Measurements from ENCODE around the gene MACROD2.

Gene MACROD2

DNA sequence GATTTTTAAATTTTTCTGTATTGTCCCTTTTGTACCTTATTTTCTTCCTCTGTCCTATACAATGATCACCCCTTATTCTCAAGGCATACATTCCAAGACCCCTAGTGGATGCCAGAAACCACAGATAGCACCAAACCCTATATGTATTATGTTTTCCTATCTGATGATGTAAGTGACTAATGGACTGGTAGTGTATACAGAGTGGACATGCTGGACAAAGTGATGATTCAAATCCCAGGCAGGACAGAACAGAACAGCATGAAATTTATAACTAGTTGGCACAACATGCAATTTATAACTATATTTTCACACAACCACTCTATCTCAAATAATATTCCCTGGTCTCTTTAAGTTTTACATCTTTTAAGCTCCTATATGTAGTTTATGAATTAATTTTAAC, 547.7 kb downstream of the MACROD2 start:
- Histone ChIP-seq H3K36me3 (ENCODE audit: control insufficient read depth in 1 of 2, insufficient read depth in 2 of 2, low read length in 2 of 2) (no peaks in the 10 kb centered on the region), H3K4me3 (ENCODE audit: low read depth in 1 of 2, low read length in 2 of 2) (no peak overlapping the region), H3K27ac (ENCODE audit: low read length) (no peak overlapping the region), H3K27me3 (ENCODE audit: low read depth, low read length) (no peaks in the 10 kb centered on the region), H3K9me3 (ENCODE audit: control insufficient read depth in 1 of 2, low read length in 2 of 2) (no peaks in the 10 kb centered on the region), H3K4me1 (ENCODE audit: control insufficient read depth in 1 of 2, insufficient read depth in 2 of 2, low read length in 2 of 2) (no peaks in the 10 kb centered on the region)

DNA sequence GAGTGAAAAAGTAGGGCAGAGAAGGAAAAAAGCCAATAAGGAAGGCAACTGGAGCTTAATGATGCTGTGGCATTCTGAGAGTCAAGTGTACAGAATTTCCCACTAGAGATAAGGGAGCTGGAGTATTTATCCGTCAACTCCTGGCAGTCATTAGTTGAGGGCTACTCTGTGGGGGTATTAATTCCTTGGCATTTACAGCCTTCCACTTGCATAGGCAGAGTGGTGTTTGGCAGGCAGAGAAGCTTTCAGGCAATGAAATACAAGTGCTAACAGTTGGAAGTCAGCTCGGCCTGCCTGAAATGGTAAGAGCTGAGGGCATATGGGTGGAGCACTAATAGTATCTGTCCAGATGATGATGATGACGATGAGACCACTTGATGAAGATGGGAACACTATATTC, 549.4 kb downstream of the MACROD2 start:
- H3K9me3 ChIP-seq (ENCODE audit: control insufficient read depth in 1 of 2, low read length in 2 of 2): no peaks in the 10 kb centered on the region
- H3K4me1 ChIP-seq (ENCODE audit: control insufficient read depth in 1 of 2, insufficient read depth in 2 of 2, low read length in 2 of 2): no peaks in the 10 kb centered on the region
- H3K4me3 ChIP-seq (ENCODE audit: low read depth in 1 of 2, low read length in 2 of 2): no peak overlapping the region
- no peaks in the 10 kb centered on the region for H3K36me3 ChIP-seq (ENCODE audit: control insufficient read depth in 1 of 2, insufficient read depth in 2 of 2, low read length in 2 of 2)
- no peak overlapping the region for H3K27ac ChIP-seq (ENCODE audit: low read length)
- H3K27me3 ChIP-seq (ENCODE audit: low read depth, low read length): no peaks in the 10 kb centered on the region

DNA sequence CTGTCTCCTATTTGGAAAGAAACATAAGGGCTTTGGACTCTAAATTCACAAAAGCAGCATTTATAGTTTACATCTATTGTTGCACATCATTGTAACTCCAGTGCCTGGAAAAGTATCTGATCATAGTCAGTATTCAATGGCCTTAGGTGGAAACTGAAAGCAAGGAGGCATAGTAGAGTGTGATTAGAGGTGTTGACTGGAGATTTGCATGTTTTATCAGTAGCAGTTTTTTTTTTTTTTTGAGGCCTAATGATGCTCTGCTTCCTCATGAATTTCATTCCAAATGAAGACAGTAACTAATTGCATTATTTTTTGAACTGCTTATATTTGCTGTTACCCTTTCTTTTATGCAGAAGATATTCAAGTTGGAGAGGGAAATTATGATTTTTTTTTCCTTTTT, 555.3 kb downstream of the MACROD2 start:
- Histone ChIP-seq H3K36me3 (ENCODE audit: control insufficient read depth in 1 of 2, insufficient read depth in 2 of 2, low read length in 2 of 2) (no peaks in the 10 kb centered on the region), H3K27ac (ENCODE audit: low read length) (no peak overlapping the region), H3K4me3 (ENCODE audit: low read depth in 1 of 2, low read length in 2 of 2) (no peak overlapping the region), H3K27me3 (ENCODE audit: low read depth, low read length) (no peaks in the 10 kb centered on the region), H3K4me1 (ENCODE audit: control insufficient read depth in 1 of 2, insufficient read depth in 2 of 2, low read length in 2 of 2) (no peaks in the 10 kb centered on the region), H3K9me3 (ENCODE audit: control insufficient read depth in 1 of 2, low read length in 2 of 2) (no peaks in the 10 kb centered on the region)

DNA sequence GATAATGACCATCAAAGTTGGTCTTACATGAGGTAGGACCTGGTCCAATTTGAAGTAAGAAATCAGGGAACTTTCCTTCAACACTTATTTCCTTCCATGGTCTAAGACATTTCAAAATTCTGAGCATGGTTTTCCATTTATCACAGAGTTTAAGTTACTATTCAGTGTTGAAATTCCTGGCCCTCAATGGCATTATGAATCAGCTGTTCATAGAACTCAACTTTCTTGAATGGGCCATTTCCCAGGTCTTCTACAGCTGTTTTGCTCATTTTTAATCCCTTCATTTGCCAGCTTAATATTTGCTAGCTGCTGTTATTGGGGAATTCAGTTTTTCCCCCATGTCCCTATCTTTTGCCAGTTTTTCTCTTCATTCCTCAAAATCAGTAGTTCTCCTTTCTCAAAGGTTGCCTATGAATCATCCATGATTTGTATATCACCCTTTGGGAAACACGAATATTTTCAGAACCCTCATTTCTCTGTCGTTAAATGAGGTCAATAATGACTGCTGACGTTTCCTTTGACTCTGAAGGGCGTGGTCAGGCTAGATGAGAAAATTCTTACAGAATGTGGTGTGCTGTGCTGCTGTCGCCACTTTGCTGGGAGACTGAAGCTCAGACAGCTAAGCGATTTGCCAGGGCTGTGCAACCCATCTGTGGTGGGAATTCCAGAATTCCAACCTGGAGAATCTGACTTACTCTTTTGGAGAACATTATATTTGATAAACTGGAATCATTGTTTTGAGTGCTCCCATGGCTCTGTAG, 558.6 kb downstream of the MACROD2 start:
- Histone ChIP-seq H3K36me3 (ENCODE audit: control insufficient read depth in 1 of 2, insufficient read depth in 2 of 2, low read length in 2 of 2) (no peaks in the 10 kb centered on the region), H3K9me3 (ENCODE audit: control insufficient read depth in 1 of 2, low read length in 2 of 2) (no peaks in the 10 kb centered on the region)

DNA sequence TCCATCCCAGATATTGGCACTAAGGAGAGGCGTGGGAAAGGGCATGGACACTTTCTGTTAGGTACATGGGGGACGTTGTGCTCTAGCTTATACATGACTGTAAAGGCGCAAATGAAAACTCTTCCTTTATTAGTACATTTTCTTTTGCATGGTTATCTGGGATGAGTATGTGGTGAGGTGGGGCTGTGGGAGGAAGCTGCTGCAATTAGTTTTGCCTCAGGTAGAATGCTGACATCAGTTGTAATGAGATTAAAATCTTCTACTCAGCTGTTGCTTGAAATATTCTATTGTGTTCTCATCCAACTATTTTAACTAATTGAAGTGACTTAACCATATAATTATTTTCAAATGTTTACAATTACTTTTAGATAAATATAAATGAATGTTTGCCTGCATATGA, 560.4 kb downstream of the MACROD2 start:
- Histone ChIP-seq H3K4me3 (ENCODE audit: low read depth in 1 of 2, low read length in 2 of 2) (no peak overlapping the region), H3K4me1 (ENCODE audit: control insufficient read depth in 1 of 2, insufficient read depth in 2 of 2, low read length in 2 of 2) (no peaks in the 10 kb centered on the region), H3K27ac (ENCODE audit: low read length) (no peak overlapping the region), H3K36me3 (ENCODE audit: control insufficient read depth in 1 of 2, insufficient read depth in 2 of 2, low read length in 2 of 2) (no peaks in the 10 kb centered on the region), H3K9me3 (ENCODE audit: control insufficient read depth in 1 of 2, low read length in 2 of 2) (no peaks in the 10 kb centered on the region), H3K27me3 (ENCODE audit: low read depth, low read length) (no peaks in the 10 kb centered on the region)

More for the DNA sequence above, 558.6 kb downstream of the MACROD2 start:
- Histone ChIP-seq H3K27ac (ENCODE audit: low read length) (no peak overlapping the region), H3K27me3 (ENCODE audit: low read depth, low read length) (no peaks in the 10 kb centered on the region), H3K4me1 (ENCODE audit: control insufficient read depth in 1 of 2, insufficient read depth in 2 of 2, low read length in 2 of 2) (no peaks in the 10 kb centered on the region), H3K4me3 (ENCODE audit: low read depth in 1 of 2, low read length in 2 of 2) (no peak overlapping the region)

DNA sequence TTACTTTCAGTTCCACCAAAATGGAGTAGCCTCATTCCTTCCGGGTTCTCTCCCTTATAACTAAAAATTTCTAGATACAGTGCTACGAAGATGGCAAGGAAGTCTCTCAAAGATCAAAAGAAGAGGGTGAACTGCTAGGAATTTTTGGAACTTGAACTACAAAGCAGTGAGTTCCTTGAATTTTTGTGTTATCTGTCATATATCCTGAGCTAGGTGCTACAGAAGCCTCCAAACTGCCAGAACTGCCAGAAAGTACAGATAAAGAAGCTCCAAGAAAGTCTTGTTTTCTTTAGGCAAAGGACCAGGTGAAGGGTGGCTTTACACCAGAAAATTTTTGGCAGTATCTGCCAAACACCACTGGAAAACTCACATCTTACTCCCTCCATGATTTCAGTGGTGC, 560.9 kb downstream of the MACROD2 start:
- Histone ChIP-seq H3K9me3 (ENCODE audit: control insufficient read depth in 1 of 2, low read length in 2 of 2) (no peaks in the 10 kb centered on the region), H3K4me3 (ENCODE audit: low read depth in 1 of 2, low read length in 2 of 2) (no peak overlapping the region)

DNA sequence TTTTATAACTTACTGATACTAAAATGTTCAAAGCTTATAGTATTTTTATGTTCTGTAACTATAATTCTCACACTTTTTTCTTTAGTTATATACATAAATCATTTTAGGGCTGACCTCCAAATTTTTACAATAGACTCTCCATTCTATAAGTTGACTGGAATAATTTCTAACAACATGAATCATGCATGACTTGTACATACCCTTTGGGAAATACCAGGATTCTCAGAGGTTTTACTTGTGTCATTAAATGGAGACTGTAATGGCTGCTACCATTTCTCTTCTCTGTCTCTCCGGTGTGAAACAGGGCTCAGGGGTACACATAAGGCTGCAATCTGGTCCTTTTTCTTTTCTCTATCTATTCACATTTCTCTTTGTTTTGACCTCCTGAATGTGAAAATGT, 564.3 kb downstream of the MACROD2 start:
- H3K27ac ChIP-seq (ENCODE audit: low read length): no peak overlapping the region
- H3K4me1 ChIP-seq (ENCODE audit: control insufficient read depth in 1 of 2, insufficient read depth in 2 of 2, low read length in 2 of 2): no peaks in the 10 kb centered on the region
- no peaks in the 10 kb centered on the region for H3K9me3 ChIP-seq (ENCODE audit: control insufficient read depth in 1 of 2, low read length in 2 of 2)
- no peaks in the 10 kb centered on the region for H3K27me3 ChIP-seq (ENCODE audit: low read depth, low read length)
- no peaks in the 10 kb centered on the region for H3K36me3 ChIP-seq (ENCODE audit: control insufficient read depth in 1 of 2, insufficient read depth in 2 of 2, low read length in 2 of 2)
- no peak overlapping the region for H3K4me3 ChIP-seq (ENCODE audit: low read depth in 1 of 2, low read length in 2 of 2)

More for the DNA sequence above, 560.9 kb downstream of the MACROD2 start:
- Histone ChIP-seq H3K27me3 (ENCODE audit: low read depth, low read length) (no peaks in the 10 kb centered on the region), H3K36me3 (ENCODE audit: control insufficient read depth in 1 of 2, insufficient read depth in 2 of 2, low read length in 2 of 2) (no peaks in the 10 kb centered on the region), H3K4me1 (ENCODE audit: control insufficient read depth in 1 of 2, insufficient read depth in 2 of 2, low read length in 2 of 2) (no peaks in the 10 kb centered on the region), H3K27ac (ENCODE audit: low read length) (no peak overlapping the region)

DNA sequence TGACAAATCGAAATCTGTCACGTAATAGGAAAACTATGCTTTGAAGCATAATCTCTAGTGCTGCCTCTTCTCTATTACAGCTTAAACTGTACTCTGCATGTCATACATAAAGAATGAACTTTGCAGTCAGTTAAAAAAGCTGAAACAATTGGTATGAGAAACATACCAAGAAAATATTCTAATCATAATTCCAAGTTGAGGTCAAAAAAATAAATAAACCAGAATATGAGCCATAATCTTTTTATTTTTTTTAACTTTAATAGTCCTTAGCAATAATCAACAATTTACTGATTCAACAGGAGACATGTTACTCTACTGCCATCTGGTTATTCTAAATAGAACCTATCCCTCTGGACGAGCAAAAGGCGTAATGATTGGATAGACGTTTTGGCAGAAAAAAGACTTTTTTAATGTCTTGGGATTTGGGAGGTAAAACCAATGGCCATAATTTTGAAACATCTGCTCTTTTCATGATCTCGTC, 566.5 kb downstream of the MACROD2 start:
- Histone ChIP-seq H3K4me3 (ENCODE audit: low read depth in 1 of 2, low read length in 2 of 2) (no peak overlapping the region), H3K4me1 (ENCODE audit: control insufficient read depth in 1 of 2, insufficient read depth in 2 of 2, low read length in 2 of 2) (no peaks in the 10 kb centered on the region), H3K9me3 (ENCODE audit: control insufficient read depth in 1 of 2, low read length in 2 of 2) (no peaks in the 10 kb centered on the region), H3K27me3 (ENCODE audit: low read depth, low read length) (no peaks in the 10 kb centered on the region), H3K27ac (ENCODE audit: low read length) (no peak overlapping the region), H3K36me3 (ENCODE audit: control insufficient read depth in 1 of 2, insufficient read depth in 2 of 2, low read length in 2 of 2) (no peaks in the 10 kb centered on the region)

DNA sequence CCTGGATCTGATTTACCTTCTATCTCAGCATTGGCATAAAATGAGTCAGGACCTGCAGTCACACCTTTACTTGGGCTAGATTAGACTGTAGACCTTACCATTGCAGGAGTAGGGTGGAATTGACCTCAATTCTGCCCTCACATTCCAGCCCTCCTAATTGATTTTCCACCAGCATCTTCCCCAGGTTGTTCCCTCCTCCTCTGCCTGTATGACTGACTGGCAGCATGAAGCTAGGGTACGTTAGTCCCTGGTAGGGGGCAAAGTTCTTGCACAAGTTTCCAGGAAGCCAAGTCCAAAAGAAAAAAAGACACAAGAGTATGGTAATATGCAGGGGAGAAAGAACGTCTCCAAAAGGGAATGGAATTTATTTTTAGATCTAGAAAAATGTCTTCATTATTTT, 567.7 kb downstream of the MACROD2 start:
- no peaks in the 10 kb centered on the region for H3K36me3 ChIP-seq (ENCODE audit: control insufficient read depth in 1 of 2, insufficient read depth in 2 of 2, low read length in 2 of 2)
- H3K9me3 ChIP-seq (ENCODE audit: control insufficient read depth in 1 of 2, low read length in 2 of 2): no peaks in the 10 kb centered on the region
- no peak overlapping the region for H3K4me3 ChIP-seq (ENCODE audit: low read depth in 1 of 2, low read length in 2 of 2)
- no peaks in the 10 kb centered on the region for H3K27me3 ChIP-seq (ENCODE audit: low read depth, low read length)
- no peaks in the 10 kb centered on the region for H3K4me1 ChIP-seq (ENCODE audit: control insufficient read depth in 1 of 2, insufficient read depth in 2 of 2, low read length in 2 of 2)
- no peak overlapping the region for H3K27ac ChIP-seq (ENCODE audit: low read length)

DNA sequence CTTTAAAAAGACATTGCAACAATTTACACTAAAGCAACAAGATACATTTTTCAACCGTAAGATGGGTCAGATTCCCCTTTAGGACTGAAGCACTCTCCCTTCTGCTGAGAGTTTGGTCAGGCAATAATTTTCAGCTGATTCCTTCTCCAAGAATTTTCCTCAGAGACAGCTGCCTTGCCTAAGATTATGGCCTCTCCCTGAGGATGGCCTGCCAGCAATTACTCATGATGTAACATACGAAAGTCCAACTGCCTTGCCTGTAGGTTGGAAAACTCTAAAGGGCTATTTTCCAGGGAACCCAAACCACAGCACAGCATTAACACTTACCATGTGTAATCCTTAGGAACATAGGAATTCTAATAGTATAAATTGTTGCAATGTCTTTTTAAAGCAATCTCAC, 571.2 kb downstream of the MACROD2 start:
- no peak overlapping the region for H3K27ac ChIP-seq (ENCODE audit: low read length)
- H3K36me3 ChIP-seq (ENCODE audit: control insufficient read depth in 1 of 2, insufficient read depth in 2 of 2, low read length in 2 of 2): no peaks in the 10 kb centered on the region
- H3K9me3 ChIP-seq (ENCODE audit: control insufficient read depth in 1 of 2, low read length in 2 of 2): no peaks in the 10 kb centered on the region
- H3K27me3 ChIP-seq (ENCODE audit: low read depth, low read length): no peaks in the 10 kb centered on the region
- no peaks in the 10 kb centered on the region for H3K4me1 ChIP-seq (ENCODE audit: control insufficient read depth in 1 of 2, insufficient read depth in 2 of 2, low read length in 2 of 2)
- no peak overlapping the region for H3K4me3 ChIP-seq (ENCODE audit: low read depth in 1 of 2, low read length in 2 of 2)

DNA sequence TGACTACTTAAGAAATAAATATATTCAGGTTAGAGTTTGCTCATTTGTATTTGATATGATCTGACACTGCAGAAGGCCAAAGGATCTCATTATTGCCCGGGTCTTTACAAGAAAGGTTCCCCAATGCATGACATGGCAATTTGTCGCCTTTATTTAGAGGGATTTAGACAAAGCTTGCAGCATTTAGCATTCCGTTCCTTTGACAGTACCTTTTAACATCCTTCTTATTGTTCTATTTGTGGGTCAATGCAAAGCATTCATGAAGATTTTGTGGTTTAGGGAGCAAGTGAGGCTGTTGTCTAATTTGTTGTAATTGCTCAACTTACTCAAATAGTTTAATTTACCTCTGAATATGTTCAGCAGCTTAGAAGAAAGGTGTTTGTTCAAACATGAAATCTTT, 572.9 kb downstream of the MACROD2 start:
- Histone ChIP-seq H3K27me3 (ENCODE audit: low read depth, low read length) (no peaks in the 10 kb centered on the region), H3K27ac (ENCODE audit: low read length) (no peak overlapping the region), H3K36me3 (ENCODE audit: control insufficient read depth in 1 of 2, insufficient read depth in 2 of 2, low read length in 2 of 2) (no peaks in the 10 kb centered on the region), H3K4me1 (ENCODE audit: control insufficient read depth in 1 of 2, insufficient read depth in 2 of 2, low read length in 2 of 2) (no peaks in the 10 kb centered on the region), H3K4me3 (ENCODE audit: low read depth in 1 of 2, low read length in 2 of 2) (no peak overlapping the region), H3K9me3 (ENCODE audit: control insufficient read depth in 1 of 2, low read length in 2 of 2) (no peaks in the 10 kb centered on the region)

DNA sequence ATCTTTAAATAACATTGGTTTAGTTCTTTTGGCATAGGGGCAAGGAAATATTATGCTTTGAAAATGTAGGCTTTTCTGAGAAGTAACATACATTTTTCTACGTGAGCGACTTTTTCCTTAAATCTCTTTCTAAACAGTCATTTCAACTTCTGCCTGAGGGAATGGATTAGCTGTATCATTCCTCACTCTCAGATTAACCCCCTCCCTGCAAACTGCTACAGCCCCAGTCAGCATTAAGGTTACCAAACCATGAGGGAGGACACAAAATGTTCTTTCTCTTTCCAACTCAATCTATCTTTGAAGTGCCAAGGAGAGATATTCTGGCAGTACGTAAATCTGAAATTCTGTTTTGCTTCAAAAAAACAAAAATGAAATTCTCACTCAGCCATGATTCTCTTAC, 573.4 kb downstream of the MACROD2 start:
- Histone ChIP-seq H3K9me3 (ENCODE audit: control insufficient read depth in 1 of 2, low read length in 2 of 2) (no peaks in the 10 kb centered on the region), H3K4me3 (ENCODE audit: low read depth in 1 of 2, low read length in 2 of 2) (no peak overlapping the region), H3K4me1 (ENCODE audit: control insufficient read depth in 1 of 2, insufficient read depth in 2 of 2, low read length in 2 of 2) (no peaks in the 10 kb centered on the region), H3K27ac (ENCODE audit: low read length) (no peak overlapping the region), H3K36me3 (ENCODE audit: control insufficient read depth in 1 of 2, insufficient read depth in 2 of 2, low read length in 2 of 2) (no peaks in the 10 kb centered on the region), H3K27me3 (ENCODE audit: low read depth, low read length) (no peaks in the 10 kb centered on the region)

Data from muscle layer of duodenum (tissue), 2 donors.